GM12892 (cell line): ENCODE results near the gene CBLN1.

Experiments used
- POLR2A ChIP-seq: IDR thresholded peaks from 2 replicates; pipeline ENCODE4 v1.6.1; 2011; ENCODE audit warnings: low read depth, low read length, control low read depth
- POLR2AphosphoS5 ChIP-seq: IDR thresholded peaks from 2 replicates; pipeline ENCODE4 v1.6.1; 2011; ENCODE audit warnings: low read depth, low read length, control low read depth
- TAF1 ChIP-seq: IDR thresholded peaks from 2 replicates; pipeline ENCODE4 v1.6.1; 2011; ENCODE audit warnings: low read depth, mild to moderate bottlenecking, control low read depth, low read length, borderline replicate concordance

GRCh38 chr16:49327466-49327865, 45.8 kb upstream of the CBLN1 start:
- TF ChIP-seq TAF1 (no peak), POLR2A (no peak), POLR2AphosphoS5 (no peak)
